Heart left ventricle (tissue), 13 donors: ENCODE results near the gene PGAP2.

Experiments
- CTCF ChIP-seq, 12 donors: fragments of 200-600 bp; sonication (generic) in 4 of 12; IDR thresholded peaks; one replicate each; pipeline versions ENCODE4 v1.5.0 to v1.8.0; 2018 to 2022; ENCODE audit warnings: antibody characterized with exemption in 12 of 12, mild to moderate bottlenecking in 5 of 12
- POLR2A ChIP-seq, 2 donors: fragments of 450-650 bp; IDR thresholded peaks; one replicate each; pipeline ENCODE4 v1.6.1; 2017; ENCODE audit warnings: antibody characterized with exemption in 2 of 2, mild to moderate bottlenecking in 2 of 2, moderate library complexity in 2 of 2
- donor health status: ischemic (EF 13 %, LVEDD 7.1; RV severe dilation, severe dysfunction).
- donor health status: DM: no; HTN: yes; CAD: no.
- donor health status: DM: no; HTN: no; CAD: no.
- donor health status: ischemic (EF 25% LVEDD 6.9; RV normal size, moderate dysfunction).
- donor health status: ischemic (EF 25% LVEDD 5.7; RV mildly dilated, moderate dysfunction).
- donor health status: ischemic (EF 35%, LVEDD 5.7; RV mildly dilated, moderate dysfunction).
- donor health status: nonischemic (EF 11% LVEDD 7.7; RV severe dilation, severe dysfunction).
- donor health status: DM: yes; HTN: yes; CAD: no.
- donor health status: PGD.
- donor health status: ischemic (EF 29% LVEDD 5.4; RV normal size, mild dysfunction).
- donor health status: nonischemic (EF 23%, LVEDD 6.1; RV moderate dilation, normal function).

GRCh38 chr11:3820971-3821370 is 12.6 kb downstream of the PGAP2 start:
- no peak for TF ChIP-seq CTCF (IDR thresholded peaks at IDR 0.05)
- no peak for TF ChIP-seq POLR2A (IDR thresholded peaks at IDR 0.05)
